CD4-positive, alpha-beta memory T cell (primary cell): ENCODE data around the gene TTC27. TPM values are rescaled to one million over a fixed set of nuclear protein-coding genes. Genes with fewer than 3 reads are reported as not detected.

Source experiments
- CTCF ChIA-PET: fragments of 350-600 bp; sonication (Branson Sonifier 250); formaldehyde crosslinking; loops from one replicate; lab custom pipeline; 2021; ENCODE audit warnings: inconsistent platforms; ENCODE audit not compliant: partially characterized antibody; lab: Charles Lee
- POLR2A ChIA-PET: fragments of 350-600 bp; sonication (Branson Sonifier 250); formaldehyde crosslinking; loops from one replicate; lab custom pipeline; 2021; ENCODE audit not compliant: partially characterized antibody; lab: Charles Lee
- DNase-seq, 5 donors: peaks; one replicate each; pipeline versions ENCODE4 v3.0.0 to v3.0.0-alpha.2; 2020 to 2022; ENCODE audit warnings: mixed read lengths in 1 of 5
- H3K27ac ChIP-seq: one replicate; pipeline ENCODE4 v1.7.0; 2013; ENCODE audit warnings: low read depth, low read length
- H3K27me3 ChIP-seq: 2 replicates; pipeline ENCODE4 v1.7.0; 2013; ENCODE audit warnings: mild to moderate bottlenecking, low read length, moderate library complexity; ENCODE audit not compliant: insufficient read depth
- H3K36me3 ChIP-seq: 2 replicates; pipeline ENCODE4 v1.7.0; 2013; ENCODE audit warnings: mild to moderate bottlenecking, low read length, moderate library complexity; ENCODE audit not compliant: insufficient read depth
- H3K4me1 ChIP-seq: 2 replicates; pipeline ENCODE4 v1.7.0; 2013; ENCODE audit warnings: mild to moderate bottlenecking, low read length, moderate library complexity; ENCODE audit not compliant: insufficient read depth
- H3K4me3 ChIP-seq, 2 donors: one replicate each; pipeline ENCODE4 v1.7.0; 2013; ENCODE audit warnings: low read length in 2 of 2, mild to moderate bottlenecking in 1 of 2
- H3K9me3 ChIP-seq, 2 donors: one replicate each; pipeline ENCODE4 v1.7.0; 2013; ENCODE audit warnings: low read length in 2 of 2, control low read depth in 1 of 2; ENCODE audit not compliant: control insufficient read depth in 1 of 2
- H3K27ac Mint-ChIP-seq, 7 donors: one replicate each; pipeline ENCODE4 v1.8.0; 2020 to 2021; ENCODE audit warnings: mixed read lengths in 7 of 7, mild to moderate bottlenecking in 6 of 7, inconsistent platforms in 3 of 7, moderate library complexity in 3 of 7
- H3K27me3 Mint-ChIP-seq, 2 donors: one replicate each; pipeline ENCODE4 v1.8.0; 2020 to 2021; ENCODE audit warnings: mixed read lengths in 2 of 2
- H3K36me3 Mint-ChIP-seq, 2 donors: one replicate each; pipeline ENCODE4 v1.8.0; 2020 to 2021; ENCODE audit warnings: mixed read lengths in 2 of 2, inconsistent platforms in 1 of 2, mild to moderate bottlenecking in 1 of 2
- H3K4me1 Mint-ChIP-seq, 4 donors: one replicate each; pipeline ENCODE4 v1.8.0; 2020 to 2021; ENCODE audit warnings: mixed read lengths in 4 of 4, mild to moderate bottlenecking in 1 of 4
- H3K4me3 Mint-ChIP-seq, 8 donors: one replicate each; pipeline ENCODE4 v1.8.0; 2020 to 2021; ENCODE audit warnings: mixed read lengths in 8 of 8, mild to moderate bottlenecking in 7 of 8, moderate library complexity in 6 of 8, inconsistent platforms in 3 of 8
- H3K9me3 Mint-ChIP-seq, 8 donors: one replicate each; pipeline ENCODE4 v1.8.0; 2020 to 2021; ENCODE audit warnings: mixed read lengths in 8 of 8, mild to moderate bottlenecking in 5 of 8, inconsistent platforms in 3 of 8, moderate library complexity in 1 of 8
- intact Hi-C: fragments of 100-400 bp; cut with micrococcal nuclease; formaldehyde crosslinking; loops from one replicate; pipeline ENCODE4 v1.15.1; 2023
- polyA plus RNA-seq, 2 donors: library from polyadenylated mRNA; unstranded; fragments of 300-500 nt; fragmentation: Illumina TruSeq; gene quantifications; one replicate each; pipeline ENCODE4 v1.2.3, GENCODE V29; 2021
- total RNA-seq, 2 experiments: library from RNA; stranded (reverse); gene quantifications; one replicate each; pipeline ENCODE4 v1.2.3, GENCODE V29; 2021

The TTC27 gene
- total and polyA plus RNA-seq, 4 experiments from 2014 or later = 20.9 to 27.5 (median 25.3) TPM

DNA sequence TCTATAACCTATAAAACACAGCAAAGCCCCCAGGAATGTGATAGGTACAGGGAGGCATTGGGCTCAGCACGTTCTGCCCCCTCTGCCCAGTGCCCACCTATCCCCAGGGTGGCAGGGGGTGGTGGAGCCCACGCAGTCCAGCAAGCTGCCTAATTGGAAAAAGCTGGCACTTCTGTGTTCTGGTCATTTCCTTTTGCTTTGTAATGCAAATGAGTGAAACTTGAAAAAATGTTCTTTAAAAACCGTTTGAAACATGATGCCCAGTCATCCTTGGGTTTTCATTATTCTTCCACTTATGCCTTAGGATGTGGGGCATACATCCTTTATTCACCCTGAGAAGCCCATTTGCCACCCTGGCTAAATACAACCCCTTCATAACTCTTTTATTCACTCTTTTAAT lies 229.0 kb downstream of the TTC27 start:
- H3K27me3 Mint-ChIP-seq = peaks cover 6 to 8% of the 10 kb centered on the region in 2 donors

GRCh38 chr2:32858713-32859112 lies 230.9 kb downstream of the TTC27 start:
- Mint-ChIP-seq H3K9me3 (peaks cover 0 to 2% (median 0%) of the 10 kb centered on the region in 8 donors), H3K36me3 (no peaks in the 10 kb centered on the region), H3K27me3 (peaks cover 6 to 7% of the 10 kb centered on the region in 2 donors), H3K4me3 (no peak overlapping the region), H3K4me1 (no peaks in the 10 kb centered on the region), H3K27ac (no peak overlapping the region)
- H3K4me3 ChIP-seq = no peak overlapping the region
- CTCF ChIA-PET = no interaction called here
- intact Hi-C loops = no loop called here
- H3K27ac ChIP-seq = no peak overlapping the region
- no peaks in the 10 kb centered on the region for H3K9me3 ChIP-seq
- DNase-seq = no peak
- H3K27me3 ChIP-seq = no peaks in the 10 kb centered on the region
- H3K4me1 ChIP-seq = no peaks in the 10 kb centered on the region
- no peaks in the 10 kb centered on the region for H3K36me3 ChIP-seq
- POLR2A ChIA-PET = no interaction called here

More for the DNA sequence above, 229.0 kb downstream of the TTC27 start:
- H3K36me3 ChIP-seq = no peaks in the 10 kb centered on the region
- H3K27ac ChIP-seq = no peak overlapping the region
- no peaks in the 10 kb centered on the region for H3K9me3 ChIP-seq
- no peak overlapping the region for H3K27ac Mint-ChIP-seq
- intact Hi-C loops = no loop called here
- CTCF ChIA-PET = no interaction called here
- peaks cover 0 to 2% (median 0%) of the 10 kb centered on the region in 8 donors for H3K9me3 Mint-ChIP-seq
- DNase-seq = no peak
- no peaks in the 10 kb centered on the region for H3K4me1 ChIP-seq
- POLR2A ChIA-PET = no interaction called here
- no peak overlapping the region for H3K4me3 ChIP-seq
- no peaks in the 10 kb centered on the region for H3K27me3 ChIP-seq
- H3K4me1 Mint-ChIP-seq = no peaks in the 10 kb centered on the region
- H3K4me3 Mint-ChIP-seq = no peak overlapping the region
- H3K36me3 Mint-ChIP-seq = no peaks in the 10 kb centered on the region

DNA sequence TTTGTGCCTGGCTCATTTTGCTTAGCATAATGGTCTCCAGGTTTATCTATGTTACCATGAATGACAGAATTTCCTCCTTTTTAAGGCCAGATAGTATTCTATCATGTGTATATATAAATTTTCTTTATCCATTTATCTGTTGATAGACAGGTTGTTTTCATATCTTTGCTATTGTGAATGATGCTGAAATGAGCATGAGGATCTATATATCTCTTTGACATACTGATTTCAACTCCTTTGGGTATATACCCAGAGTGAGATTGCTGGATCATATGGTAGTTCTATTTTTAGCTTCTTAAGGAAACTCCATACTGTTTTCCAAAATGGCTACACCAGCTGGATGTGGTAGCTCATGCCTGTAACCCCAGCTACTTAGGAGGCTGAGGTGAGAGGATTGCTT lies 232.5 kb downstream of the TTC27 start:
- H3K4me3 ChIP-seq = no peak overlapping the region
- H3K9me3 Mint-ChIP-seq = peaks cover 0 to 2% (median 0%) of the 10 kb centered on the region in 8 donors
- intact Hi-C loops = no loop called here
- POLR2A ChIA-PET = no interaction called here
- CTCF ChIA-PET = no interaction called here
- H3K27me3 ChIP-seq = no peaks in the 10 kb centered on the region
- no peak overlapping the region for H3K27ac ChIP-seq
- H3K9me3 ChIP-seq = no peaks in the 10 kb centered on the region
- H3K36me3 ChIP-seq = no peaks in the 10 kb centered on the region
- H3K27ac Mint-ChIP-seq = no peak overlapping the region
- no peaks in the 10 kb centered on the region for H3K36me3 Mint-ChIP-seq
- no peak overlapping the region for H3K4me3 Mint-ChIP-seq
- no peaks in the 10 kb centered on the region for H3K4me1 Mint-ChIP-seq
- peaks cover 6% of the 10 kb centered on the region in 2 donors for H3K27me3 Mint-ChIP-seq
- H3K4me1 ChIP-seq = no peaks in the 10 kb centered on the region
- no peak for DNase-seq

DNA sequence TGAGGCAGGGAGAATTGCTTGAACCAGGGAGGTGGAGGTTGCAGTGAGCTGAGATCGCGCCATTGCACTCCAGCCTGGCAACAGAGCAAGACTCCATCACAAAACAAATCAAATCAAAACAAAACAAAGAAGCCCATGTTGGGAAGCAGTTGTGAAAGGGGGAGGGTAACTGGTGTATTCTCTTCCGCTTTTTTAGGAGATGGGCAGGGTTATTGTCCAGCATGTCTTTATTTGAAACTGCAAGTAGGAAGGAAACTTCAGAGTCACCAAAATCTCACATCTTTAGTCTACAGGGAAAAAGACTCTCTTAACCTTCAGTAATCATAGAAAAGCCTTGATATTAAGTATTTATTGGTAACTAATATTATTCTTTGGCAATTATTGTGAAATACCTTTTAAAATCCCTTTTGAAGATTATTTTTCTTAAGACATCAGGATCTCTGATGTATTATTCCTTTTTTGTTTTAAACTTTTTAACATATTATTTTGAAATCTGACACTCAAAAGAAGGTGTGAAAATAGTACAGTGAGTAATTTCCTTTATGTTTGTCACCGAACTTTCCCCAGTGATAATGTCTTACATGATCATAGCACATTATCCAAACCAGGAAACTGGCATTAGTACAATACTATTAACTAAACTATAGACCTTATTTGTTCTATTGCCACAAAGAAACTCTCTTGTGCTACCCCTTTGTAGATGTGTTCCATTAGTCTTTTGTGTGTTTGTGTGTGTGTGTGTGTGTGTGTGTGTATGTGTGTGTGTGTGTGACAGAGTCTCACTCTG lies 234.6 kb downstream of the TTC27 start:
- intact Hi-C loops = no loop called here
- Mint-ChIP-seq H3K27ac (no peak overlapping the region), H3K4me1 (no peaks in the 10 kb centered on the region), H3K4me3 (no peak overlapping the region), H3K9me3 (peaks cover 0 to 2% (median 0%) of the 10 kb centered on the region in 8 donors), H3K27me3 (peaks cover 5 to 8% of the 10 kb centered on the region in 2 donors), H3K36me3 (no peaks in the 10 kb centered on the region)
- CTCF ChIA-PET = no interaction called here
- Histone ChIP-seq H3K27ac (no peak overlapping the region), H3K27me3 (no peaks in the 10 kb centered on the region), H3K9me3 (no peaks in the 10 kb centered on the region), H3K4me3 (no peak overlapping the region), H3K4me1 (no peaks in the 10 kb centered on the region), H3K36me3 (no peaks in the 10 kb centered on the region)
- DNase-seq = no peak
- POLR2A ChIA-PET = no interaction called here

- Mint-ChIP-seq H3K9me3 (no peaks in the 10 kb centered on the region), H3K4me3 (no peak overlapping the region), H3K27ac (no peak overlapping the region), H3K36me3 (no peaks in the 10 kb centered on the region), H3K27me3 (peaks cover 5 to 8% of the 10 kb centered on the region in 2 donors), H3K4me1 (no peaks in the 10 kb centered on the region)
- no peak overlapping the region for H3K27ac ChIP-seq
- no peaks in the 10 kb centered on the region for H3K36me3 ChIP-seq
- intact Hi-C loops = no loop called here
- no peaks in the 10 kb centered on the region for H3K9me3 ChIP-seq
- H3K4me3 ChIP-seq = no peak overlapping the region
- ChIA-PET CTCF (no interaction called here), POLR2A (no interaction called here)
- H3K4me1 ChIP-seq = no peaks in the 10 kb centered on the region
- H3K27me3 ChIP-seq = no peaks in the 10 kb centered on the region
- DNase-seq = no peak
Measured at GRCh38 chr2:32863326-32863725, 235.5 kb downstream of the TTC27 start.

DNA sequence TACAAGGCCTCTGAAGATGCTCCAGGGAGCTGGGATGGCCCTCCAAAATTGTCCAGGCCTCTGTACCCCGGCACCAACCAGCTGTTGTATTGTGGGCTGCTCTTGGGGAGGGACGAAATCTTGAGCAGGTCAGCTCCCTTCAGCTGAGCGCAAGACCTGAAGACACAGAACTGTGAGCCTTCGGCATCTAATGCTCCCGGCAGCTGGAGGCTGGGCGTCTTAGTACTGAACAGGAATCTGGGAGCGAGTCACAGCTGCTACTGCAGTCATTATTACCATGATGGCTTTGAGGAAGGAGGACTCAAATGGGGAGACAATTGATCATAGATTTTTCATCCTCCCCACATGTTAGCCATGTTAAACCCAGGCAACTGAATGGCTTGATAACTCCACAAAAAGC lies 236.0 kb downstream of the TTC27 start:
- Histone ChIP-seq H3K36me3 (no peaks in the 10 kb centered on the region), H3K27me3 (no peaks in the 10 kb centered on the region), H3K9me3 (no peaks in the 10 kb centered on the region), H3K4me3 (no peak overlapping the region), H3K4me1 (no peaks in the 10 kb centered on the region), H3K27ac (no peak overlapping the region)
- no peaks in the 10 kb centered on the region for H3K9me3 Mint-ChIP-seq
- peaks cover 5 to 8% of the 10 kb centered on the region in 2 donors for H3K27me3 Mint-ChIP-seq
- no peak overlapping the region for H3K4me3 Mint-ChIP-seq
- no peak for DNase-seq
- CTCF ChIA-PET = no interaction called here
- POLR2A ChIA-PET = no interaction called here
- H3K36me3 Mint-ChIP-seq = no peaks in the 10 kb centered on the region
- H3K4me1 Mint-ChIP-seq = no peaks in the 10 kb centered on the region
- intact Hi-C loops = no loop called here
- no peak overlapping the region for H3K27ac Mint-ChIP-seq

- Mint-ChIP-seq H3K4me1 (no peaks in the 10 kb centered on the region), H3K36me3 (no peaks in the 10 kb centered on the region)
- CTCF ChIA-PET = no interaction called here
Measured at GRCh38 chr2:32864334-32865111, 236.7 kb downstream of the TTC27 start.

More at GRCh38 chr2:32864334-32865111, 236.7 kb downstream of the TTC27 start:
- Mint-ChIP-seq H3K27me3 (peaks cover 5 to 8% of the 10 kb centered on the region in 2 donors), H3K27ac (no peak overlapping the region), H3K4me3 (no peak overlapping the region), H3K9me3 (no peaks in the 10 kb centered on the region)
- intact Hi-C loops = no loop called here
- Histone ChIP-seq H3K27me3 (no peaks in the 10 kb centered on the region), H3K27ac (no peak overlapping the region), H3K9me3 (no peaks in the 10 kb centered on the region), H3K4me1 (no peaks in the 10 kb centered on the region), H3K36me3 (no peaks in the 10 kb centered on the region), H3K4me3 (no peak overlapping the region)
- POLR2A ChIA-PET = no interaction called here
- DNase-seq = no peak
